ENCODE results near the gene PTPRM. TPM values are rescaled to one million over a fixed set of nuclear protein-coding genes. Genes with fewer than 3 reads are reported as not detected.

Gene PTPRM
- polyA plus RNA-seq, 2 of the 4 experiments (the other 2 are of a cell fraction): 44.5 to 199 TPM

- Histone ChIP-seq H3K4me1 (peaks cover 12% of the 10 kb centered on the region), H3K4me2 (peak overlapping the region; percentile 30; the same call in 2 of the 3 replicates), H3K27ac (peak overlapping the region; percentile 19 to 36; a peak in 2 of 6 replicates), H3K9me3 (no peaks in the 10 kb centered on the region), H3K4me3 (no peak overlapping the region)
- ChIA-PET CTCF (interaction anchor here (0.6 kb wide), 2 partner anchors 22 to 1135 kb away, joined by 3 read pairs; no protein-coding TSS in a partner anchor), POLR2A (no interaction called here)
- ATAC-seq (peak in 1 of 2 experiments; percentile 39; a peak in 1 of 6 replicates), DNase-seq (ENCODE audit: low read depth in 1 of 2, low spot score in 1 of 2) (peak in 1 of 2 experiments; percentile 23), FAIRE-seq (no peak)
- WGBS (ENCODE audit: missing lambda C conversion rate): 76% methylated on average over 8 of the region's 8 CpGs
- TF ChIP-seq ZC3H11A (IDR thresholded peaks at IDR 0.05) (no peak), RFX5 (IDR thresholded peaks at IDR 0.05) (no peak), BHLHE40 (IDR thresholded peaks at IDR 0.05; ENCODE audit: low read depth, low read length) (no peak), ATOH8 (CRISPR knock-in tag; IDR thresholded peaks at IDR 0.05; ENCODE audit: low read depth) (no peak), HEYL (CRISPR knock-in tag; IDR thresholded peaks at IDR 0.05) (no peak), EHMT2 (IDR thresholded peaks at IDR 0.05; ENCODE audit: low read depth) (no peak), RCOR1 (IDR thresholded peaks at IDR 0.05; ENCODE audit: low read depth, low read length) (no peak), MAX (IDR thresholded peaks at IDR 0.05) (no peak), FOSL2 (IDR thresholded peaks at IDR 0.05) (no peak), FOSL2 (CRISPR knock-in tag; IDR thresholded peaks at IDR 0.05) (no peak), NFE2L2 (conservative IDR thresholded peaks at IDR 0.05; ENCODE audit: low read length) (no peak), MAFK (IDR thresholded peaks at IDR 0.05; ENCODE audit: partially characterized antibody) (no peak)
- TF ChIP-seq, protein P1, sequence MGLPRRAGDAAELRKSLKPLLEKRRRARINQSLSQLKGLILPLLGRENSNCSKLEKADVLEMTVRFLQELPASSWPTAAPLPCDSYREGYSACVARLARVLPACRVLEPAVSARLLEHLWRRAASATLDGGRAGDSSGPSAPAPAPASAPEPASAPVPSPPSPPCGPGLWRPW (IDR thresholded peaks at IDR 0.05): no peak
- TF ChIP-seq, protein P2, sequence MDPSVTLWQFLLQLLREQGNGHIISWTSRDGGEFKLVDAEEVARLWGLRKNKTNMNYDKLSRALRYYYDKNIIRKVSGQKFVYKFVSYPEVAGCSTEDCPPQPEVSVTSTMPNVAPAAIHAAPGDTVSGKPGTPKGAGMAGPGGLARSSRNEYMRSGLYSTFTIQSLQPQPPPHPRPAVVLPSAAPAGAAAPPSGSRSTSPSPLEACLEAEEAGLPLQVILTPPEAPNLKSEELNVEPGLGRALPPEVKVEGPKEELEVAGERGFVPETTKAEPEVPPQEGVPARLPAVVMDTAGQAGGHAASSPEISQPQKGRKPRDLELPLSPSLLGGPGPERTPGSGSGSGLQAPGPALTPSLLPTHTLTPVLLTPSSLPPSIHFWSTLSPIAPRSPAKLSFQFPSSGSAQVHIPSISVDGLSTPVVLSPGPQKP (IDR thresholded peaks at IDR 0.05; ENCODE audit: low read depth, low read length): no peak
Measured at GRCh38 chr18:8212896-8213780, 646.0 kb downstream of the PTPRM start.

DNA sequence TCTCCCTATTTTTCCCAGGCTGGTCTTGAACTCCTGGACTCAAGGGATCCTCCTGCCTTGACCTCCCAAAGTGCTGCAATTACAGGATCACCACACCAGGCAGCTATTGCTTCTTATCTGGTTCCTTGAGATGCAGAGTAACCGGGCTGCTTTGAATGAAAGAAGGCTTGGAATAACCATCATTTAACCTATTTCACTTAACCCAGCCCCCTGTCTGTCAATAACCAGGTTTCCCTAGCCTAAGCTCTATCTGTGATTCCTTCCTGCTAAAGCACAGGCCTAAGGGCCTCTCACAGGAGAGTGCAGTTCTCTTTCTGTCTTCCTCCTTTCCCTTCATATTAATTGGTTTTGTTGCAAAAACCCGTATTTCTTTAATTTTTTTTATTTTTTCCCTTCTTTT is 648.6 kb downstream of the PTPRM start:
- H3K9me3 ChIP-seq: no peaks in the 10 kb centered on the region
- ATAC-seq (no peak), DNase-seq (ENCODE audit: low read depth in 1 of 2, low spot score in 1 of 2) (no peak), FAIRE-seq (no peak)
- 94% methylated on average over 2 of the region's 2 CpGs for WGBS (ENCODE audit: missing lambda C conversion rate)
- no peak overlapping the region for H3K27ac ChIP-seq
- CTCF ChIA-PET: no interaction called here
- POLR2A ChIA-PET: no interaction called here
- TF ChIP-seq ZNF302 (CRISPR knock-in tag; IDR thresholded peaks at IDR 0.05): no peak
- no peak for TF ChIP-seq ESRRA (IDR thresholded peaks at IDR 0.05; ENCODE audit: borderline replicate concordance, low read length)
- no peak for TF ChIP-seq RARB (CRISPR knock-in tag; IDR thresholded peaks at IDR 0.05)
- no peak for TF ChIP-seq SMC3 (IDR thresholded peaks at IDR 0.05)
- no peak for TF ChIP-seq CHD4 (IDR thresholded peaks at IDR 0.05; ENCODE audit: borderline replicate concordance)
- no peak for TF ChIP-seq HOXA7 (CRISPR knock-in tag; IDR thresholded peaks at IDR 0.05)
- TF ChIP-seq, protein P3, sequence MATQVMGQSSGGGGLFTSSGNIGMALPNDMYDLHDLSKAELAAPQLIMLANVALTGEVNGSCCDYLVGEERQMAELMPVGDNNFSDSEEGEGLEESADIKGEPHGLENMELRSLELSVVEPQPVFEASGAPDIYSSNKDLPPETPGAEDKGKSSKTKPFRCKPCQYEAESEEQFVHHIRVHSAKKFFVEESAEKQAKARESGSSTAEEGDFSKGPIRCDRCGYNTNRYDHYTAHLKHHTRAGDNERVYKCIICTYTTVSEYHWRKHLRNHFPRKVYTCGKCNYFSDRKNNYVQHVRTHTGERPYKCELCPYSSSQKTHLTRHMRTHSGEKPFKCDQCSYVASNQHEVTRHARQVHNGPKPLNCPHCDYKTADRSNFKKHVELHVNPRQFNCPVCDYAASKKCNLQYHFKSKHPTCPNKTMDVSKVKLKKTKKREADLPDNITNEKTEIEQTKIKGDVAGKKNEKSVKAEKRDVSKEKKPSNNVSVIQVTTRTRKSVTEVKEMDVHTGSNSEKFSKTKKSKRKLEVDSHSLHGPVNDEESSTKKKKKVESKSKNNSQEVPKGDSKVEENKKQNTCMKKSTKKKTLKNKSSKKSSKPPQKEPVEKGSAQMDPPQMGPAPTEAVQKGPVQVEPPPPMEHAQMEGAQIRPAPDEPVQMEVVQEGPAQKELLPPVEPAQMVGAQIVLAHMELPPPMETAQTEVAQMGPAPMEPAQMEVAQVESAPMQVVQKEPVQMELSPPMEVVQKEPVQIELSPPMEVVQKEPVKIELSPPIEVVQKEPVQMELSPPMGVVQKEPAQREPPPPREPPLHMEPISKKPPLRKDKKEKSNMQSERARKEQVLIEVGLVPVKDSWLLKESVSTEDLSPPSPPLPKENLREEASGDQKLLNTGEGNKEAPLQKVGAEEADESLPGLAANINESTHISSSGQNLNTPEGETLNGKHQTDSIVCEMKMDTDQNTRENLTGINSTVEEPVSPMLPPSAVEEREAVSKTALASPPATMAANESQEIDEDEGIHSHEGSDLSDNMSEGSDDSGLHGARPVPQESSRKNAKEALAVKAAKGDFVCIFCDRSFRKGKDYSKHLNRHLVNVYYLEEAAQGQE (IDR thresholded peaks at IDR 0.05): no peak
- no peak for TF ChIP-seq EHF (CRISPR knock-in tag; IDR thresholded peaks at IDR 0.05)
- TF ChIP-seq PHF8 (IDR thresholded peaks at IDR 0.05; ENCODE audit: borderline replicate concordance, low read depth): no peak
- TF ChIP-seq MAZ (IDR thresholded peaks at IDR 0.05; ENCODE audit: borderline replicate concordance, low read depth, low read length): no peak
- no peak for TF ChIP-seq HOXB13 (CRISPR knock-in tag; IDR thresholded peaks at IDR 0.05; ENCODE audit: low read depth)
- TF ChIP-seq HOXB5 (CRISPR knock-in tag; IDR thresholded peaks at IDR 0.05): no peak
- no peak for TF ChIP-seq NFE2L2 (conservative IDR thresholded peaks at IDR 0.05; ENCODE audit: low read length)
- TF ChIP-seq BHLHE40 (IDR thresholded peaks at IDR 0.05; ENCODE audit: low read depth, low read length): no peak
- TF ChIP-seq MAFK (IDR thresholded peaks at IDR 0.05; ENCODE audit: partially characterized antibody): no peak
- no peak for TF ChIP-seq FOSL2 (IDR thresholded peaks at IDR 0.05)
- no peak for TF ChIP-seq FOSL2 (CRISPR knock-in tag; IDR thresholded peaks at IDR 0.05)
- no peak for TF ChIP-seq MAX (IDR thresholded peaks at IDR 0.05)
- TF ChIP-seq SREBF2 (IDR thresholded peaks at IDR 0.05): no peak
- no peak for TF ChIP-seq BCL3 (IDR thresholded peaks at IDR 0.05)
- no peak overlapping the region for H3K4me2 ChIP-seq
- H3K4me3 ChIP-seq: no peak overlapping the region
- peaks cover 12% of the 10 kb centered on the region for H3K4me1 ChIP-seq
